ENCODE results near the gene GPATCH2.

GRCh38 chr1:217527151-217527550 lies 103.7 kb downstream of the GPATCH2 start:
- TF ChIP-seq CTCF (IDR thresholded peaks at IDR 0.05) (no peak), POLR2AphosphoS5 (IDR thresholded peaks at IDR 0.05) (no peak), EP300 (IDR thresholded peaks at IDR 0.05; ENCODE audit: low read depth) (no peak), POLR2A (IDR thresholded peaks at IDR 0.05) (no peak)
